Activated CD4-positive, alpha-beta memory T cell treated with anti-CD3 and anti-CD28 coated beads, Interleukin-2, amount 10 ng/mL, durations not matched to agents 7 days and 5 days (primary cell): ENCODE measurements around the gene TMEM80. TPM values are rescaled to one million over a fixed set of nuclear protein-coding genes. Genes with fewer than 3 reads are reported as not detected.

Experiments
- CTCF ChIA-PET: fragments of 350-600 bp; sonication (Branson Sonifier 250); formaldehyde crosslinking; loops from one replicate; lab custom pipeline; 2021; ENCODE audit warnings: antibody characterized with exemption, inconsistent platforms; lab: Charles Lee
- POLR2A ChIA-PET: fragments of 350-600 bp; sonication (Branson Sonifier 250); formaldehyde crosslinking; loops from one replicate; lab custom pipeline; 2021; ENCODE audit warnings: antibody characterized with exemption; lab: Charles Lee
- DNase-seq: peaks from one replicate; pipeline ENCODE4 v3.0.0-alpha.2; 2020
- H3K27ac Mint-ChIP-seq: one replicate; pipeline ENCODE4 v1.8.0; 2021; ENCODE audit warnings: mild to moderate bottlenecking, mixed read lengths
- H3K27me3 Mint-ChIP-seq: one replicate; pipeline ENCODE4 v1.8.0; 2021; ENCODE audit warnings: mixed read lengths
- H3K36me3 Mint-ChIP-seq: one replicate; pipeline ENCODE4 v1.8.0; 2021; ENCODE audit warnings: low read depth, mixed read lengths
- H3K4me1 Mint-ChIP-seq: one replicate; pipeline ENCODE4 v1.8.0; 2021; ENCODE audit warnings: mixed read lengths
- H3K4me3 Mint-ChIP-seq: one replicate; pipeline ENCODE4 v1.8.0; 2021; ENCODE audit warnings: mild to moderate bottlenecking, mixed read lengths
- H3K9me3 Mint-ChIP-seq: one replicate; pipeline ENCODE4 v1.8.0; 2021; ENCODE audit warnings: mixed read lengths
- total RNA-seq, 2 experiments: library from RNA; stranded (reverse); gene quantifications; one replicate each; pipeline ENCODE4 v1.2.3, GENCODE V29; 2021

Gene TMEM80
- total RNA-seq, 2 experiments from 2014 or later, result 22.6 to 25.3 TPM

DNA sequence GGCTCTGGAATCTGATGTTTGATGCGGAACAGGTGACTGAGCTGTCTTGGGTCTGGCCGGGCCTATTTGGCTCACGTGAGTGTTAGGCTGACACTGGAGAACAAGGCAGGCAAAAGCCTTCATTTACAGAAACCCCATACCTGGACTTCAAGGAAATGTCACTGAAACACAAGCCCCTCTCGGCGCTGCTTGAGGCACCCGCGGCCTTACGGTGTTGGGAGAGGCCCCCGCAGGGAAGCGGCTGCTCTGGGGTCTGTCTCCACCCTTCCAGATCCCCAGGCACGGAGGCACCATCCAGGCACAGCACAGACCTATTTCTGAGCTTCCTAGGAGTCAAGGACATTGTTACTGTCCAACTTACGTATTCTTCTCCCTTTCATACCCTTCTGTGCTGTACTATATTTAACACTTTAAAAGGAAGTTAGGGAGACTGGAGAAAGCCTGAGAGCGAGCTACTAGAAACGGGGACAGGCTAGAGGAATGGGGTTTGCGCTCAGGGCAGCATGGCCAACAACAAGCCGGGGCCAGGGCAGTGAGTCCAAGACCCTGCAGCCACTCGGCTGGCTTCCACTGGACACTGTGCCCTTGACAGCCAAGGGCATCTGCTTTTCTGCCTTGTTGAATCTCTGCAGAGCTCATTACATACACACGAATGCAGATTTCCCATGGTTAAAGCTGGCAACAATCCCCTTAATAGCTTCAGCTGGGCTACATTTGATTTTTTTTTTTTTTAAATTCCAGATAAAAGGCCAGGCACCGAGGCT, 34.8 kb upstream of the TMEM80 start:
- H3K36me3 Mint-ChIP-seq, result peaks cover 11% of the 10 kb centered on the region
- H3K4me3 Mint-ChIP-seq, result no peak overlapping the region
- CTCF ChIA-PET, result interaction anchor here (0.6 to 2.9 kb wide), 2 partner anchors 63 to 212 kb away, joined by 4 to 12 read pairs; no protein-coding TSS in a partner anchor
- no peak for DNase-seq
- no peak overlapping the region for H3K27ac Mint-ChIP-seq
- POLR2A ChIA-PET, result interaction anchor here (0.6 kb wide), 1 partner anchor 128 kb away, joined by 3 read pairs; no protein-coding TSS in a partner anchor
- H3K4me1 Mint-ChIP-seq, result no peaks in the 10 kb centered on the region
- no peaks in the 10 kb centered on the region for H3K27me3 Mint-ChIP-seq
- H3K9me3 Mint-ChIP-seq, result no peaks in the 10 kb centered on the region

DNA sequence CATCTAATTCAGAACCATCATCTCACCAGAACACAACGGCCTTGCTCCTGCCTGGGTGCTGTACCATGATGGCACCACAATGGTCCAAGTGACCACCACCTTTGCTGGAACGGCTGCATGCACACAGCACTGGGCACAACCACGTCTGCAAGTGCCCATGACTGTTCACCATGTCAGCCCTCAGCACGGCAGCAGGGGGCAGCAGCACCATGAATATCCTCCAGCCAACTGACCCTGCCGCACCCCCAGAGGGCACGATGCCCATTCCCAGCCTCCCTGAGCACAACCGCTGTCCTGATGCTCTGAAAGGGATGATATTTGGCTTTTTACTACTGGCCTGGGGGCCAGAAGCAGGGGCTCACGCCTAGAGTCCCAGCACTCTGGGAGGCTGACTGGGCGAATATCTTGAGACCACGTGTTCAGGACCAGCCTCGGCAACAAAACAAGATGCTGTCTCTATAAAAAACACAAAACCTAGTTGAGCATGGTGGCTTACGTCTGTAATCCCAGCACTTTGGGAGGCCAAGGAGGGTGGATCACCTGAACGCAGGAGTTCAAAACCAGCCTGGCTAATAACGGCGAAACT, 32.8 kb upstream of the TMEM80 start:
- Mint-ChIP-seq H3K27ac (no peak overlapping the region), H3K4me3 (no peak overlapping the region), H3K36me3 (peaks cover 15% of the 10 kb centered on the region), H3K27me3 (no peaks in the 10 kb centered on the region), H3K9me3 (no peaks in the 10 kb centered on the region), H3K4me1 (no peaks in the 10 kb centered on the region)
- POLR2A ChIA-PET, result no interaction called here
- DNase-seq, result peak; percentile 45
- CTCF ChIA-PET, result interaction anchor here (1.4 to 2.9 kb wide), 2 partner anchors 61 to 64 kb away, joined by 3 to 12 read pairs; no protein-coding TSS in a partner anchor

DNA sequence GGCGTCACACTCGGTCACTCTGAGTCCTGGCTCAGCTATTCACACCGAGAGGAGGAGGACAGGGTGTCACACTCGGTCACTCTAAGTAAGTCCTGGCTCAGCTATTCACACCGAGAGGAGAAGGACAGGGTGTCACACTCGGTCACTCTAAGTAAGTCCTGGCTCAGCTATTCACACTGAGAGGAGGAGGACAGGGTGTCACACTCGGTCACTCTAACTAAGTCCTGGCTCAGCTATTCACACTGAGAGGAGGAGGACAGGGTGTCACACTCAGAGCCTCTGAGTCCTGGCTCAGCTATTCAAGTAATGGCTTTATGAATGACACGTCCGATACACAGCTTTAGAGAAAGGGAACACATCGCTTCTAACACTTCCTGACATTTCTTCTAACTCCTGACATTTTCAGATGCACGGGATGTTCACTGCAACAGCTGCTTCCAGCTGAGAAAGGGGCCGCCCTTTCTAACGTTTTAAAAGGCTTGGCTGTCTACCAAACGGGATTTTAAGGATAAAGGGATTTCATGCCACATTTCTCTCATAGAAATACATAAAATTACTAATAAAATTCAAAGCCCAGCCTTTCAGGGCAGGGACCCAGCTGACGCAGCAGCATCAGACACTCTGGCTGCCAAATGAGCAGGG, 30.4 kb upstream of the TMEM80 start:
- Mint-ChIP-seq H3K9me3 (no peaks in the 10 kb centered on the region), H3K36me3 (peaks cover 15% of the 10 kb centered on the region), H3K4me1 (no peaks in the 10 kb centered on the region), H3K27me3 (no peaks in the 10 kb centered on the region), H3K4me3 (no peak overlapping the region), H3K27ac (no peak overlapping the region)
- CTCF ChIA-PET, result interaction anchor here (0.6 kb wide), 1 partner anchor 24 kb away, joined by 3 read pairs; no protein-coding TSS in a partner anchor
- DNase-seq, result no peak
- POLR2A ChIA-PET, result no interaction called here

DNA sequence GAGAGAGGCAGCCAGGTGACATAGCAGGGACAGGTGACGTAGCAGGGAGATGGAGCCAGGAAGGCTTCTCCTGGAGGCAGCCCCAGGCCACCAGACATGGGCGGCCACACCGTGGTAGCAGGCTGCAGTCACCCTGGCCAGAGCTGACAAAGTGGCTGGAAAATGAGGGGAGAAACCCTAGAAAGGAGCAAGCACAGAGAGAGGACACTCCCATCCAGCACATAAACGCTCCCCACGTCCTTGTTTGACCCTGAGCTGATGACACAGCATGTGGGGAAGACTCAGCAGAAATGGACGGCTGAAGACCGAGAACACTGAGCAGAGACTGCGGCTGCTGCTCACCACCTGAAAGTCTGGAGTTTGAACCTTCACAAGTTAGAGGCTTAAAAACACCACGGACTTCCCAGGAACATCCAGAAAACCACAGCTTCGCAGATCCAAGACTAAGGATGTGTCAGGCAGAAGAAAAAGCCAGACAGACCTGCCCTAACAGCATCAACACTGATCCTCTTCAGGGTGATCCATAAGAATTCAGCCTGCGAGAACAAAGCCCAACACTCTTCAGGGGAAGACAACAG, 29.8 kb upstream of the TMEM80 start:
- Mint-ChIP-seq H3K9me3 (no peaks in the 10 kb centered on the region), H3K27me3 (no peaks in the 10 kb centered on the region), H3K36me3 (peaks cover 15% of the 10 kb centered on the region), H3K4me3 (no peak overlapping the region), H3K27ac (no peak overlapping the region), H3K4me1 (no peaks in the 10 kb centered on the region)
- CTCF ChIA-PET, result no interaction called here
- no peak for DNase-seq
- POLR2A ChIA-PET, result no interaction called here

DNA sequence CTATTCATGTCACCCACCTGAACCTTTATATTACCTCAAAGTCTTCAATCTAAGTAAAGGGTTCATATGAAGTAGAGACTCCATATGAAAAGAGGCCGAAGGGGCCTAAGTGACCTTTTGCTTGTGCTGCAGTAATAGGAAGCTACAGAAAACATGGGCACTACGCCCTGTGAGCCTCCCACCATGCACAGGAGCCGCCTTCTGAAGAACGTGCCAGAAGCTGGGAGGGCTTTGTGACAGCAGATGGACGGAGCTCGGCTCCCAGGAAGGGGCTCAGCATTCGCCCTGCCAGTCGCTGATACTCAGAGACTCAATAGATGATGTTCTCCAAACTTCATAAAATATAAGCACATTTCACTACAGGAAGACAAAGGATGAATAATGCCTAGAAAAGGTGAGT, 21.8 kb upstream of the TMEM80 start:
- CTCF ChIA-PET, result no interaction called here
- POLR2A ChIA-PET, result interaction anchor here (1.1 to 1.2 kb wide), 2 partner anchors 22 to 62 kb away, joined by 3 read pairs; partner anchors contain the start of gene TMEM80

DNA sequence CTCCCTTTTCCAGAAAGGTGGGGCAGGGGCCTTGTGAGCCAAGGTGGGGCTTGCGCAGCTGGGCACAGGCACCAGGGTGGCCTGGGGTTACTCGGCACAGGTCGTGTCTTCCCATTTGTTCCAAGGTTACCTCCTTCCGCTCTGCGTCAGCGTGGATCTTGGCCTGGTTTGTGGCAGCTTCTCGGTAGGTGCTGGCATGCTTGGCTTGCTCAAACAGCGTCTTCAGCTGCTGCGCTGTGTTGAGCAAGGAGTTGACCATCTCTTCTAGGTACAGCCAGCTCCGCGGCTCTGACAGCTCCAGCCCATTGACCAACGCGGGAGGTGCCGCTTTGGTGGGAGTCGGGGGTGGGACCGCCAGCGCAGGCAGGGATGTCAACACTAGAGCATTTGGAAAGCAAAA, 21.2 kb upstream of the TMEM80 start:
- ChIA-PET POLR2A (interaction anchor here (1.1 to 1.2 kb wide), 2 partner anchors 22 to 62 kb away, joined by 3 read pairs; partner anchors contain the start of gene TMEM80), CTCF (interaction anchor here (0.6 to 1.1 kb wide), 3 partner anchors 11 to 70 kb away, joined by 3 read pairs; no protein-coding TSS in a partner anchor)
- Mint-ChIP-seq H3K4me3 (no peak overlapping the region), H3K4me1 (no peaks in the 10 kb centered on the region), H3K9me3 (no peaks in the 10 kb centered on the region), H3K27ac (no peak overlapping the region), H3K27me3 (no peaks in the 10 kb centered on the region), H3K36me3 (peaks cover 27% of the 10 kb centered on the region)
- DNase-seq, result no peak

More for the DNA sequence above, 21.8 kb upstream of the TMEM80 start:
- Mint-ChIP-seq H3K27ac (no peak overlapping the region), H3K36me3 (peaks cover 27% of the 10 kb centered on the region), H3K4me3 (no peak overlapping the region), H3K4me1 (no peaks in the 10 kb centered on the region), H3K9me3 (no peaks in the 10 kb centered on the region), H3K27me3 (no peaks in the 10 kb centered on the region)
- no peak for DNase-seq

DNA sequence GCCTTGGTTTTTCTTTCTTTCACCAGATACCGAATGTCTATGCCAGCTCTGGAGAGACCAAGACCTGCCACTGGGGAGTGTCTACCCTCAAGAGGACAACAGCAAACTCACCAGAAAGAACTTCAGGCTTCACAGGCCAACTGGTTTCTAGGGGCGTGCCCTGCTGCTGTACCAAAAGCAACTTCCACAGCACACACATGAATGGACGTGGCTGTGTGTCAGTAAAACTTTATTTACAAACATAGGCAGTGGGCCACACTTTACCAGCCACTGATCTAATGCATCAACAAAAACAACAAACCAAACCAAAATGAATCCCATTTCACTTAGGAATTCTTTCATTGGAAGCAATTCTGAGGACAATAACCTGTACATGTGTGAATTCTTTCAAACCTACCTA, 17.3 kb upstream of the TMEM80 start:
- ChIA-PET CTCF (no interaction called here), POLR2A (no interaction called here)
- H3K4me3 Mint-ChIP-seq, result no peak overlapping the region
- H3K9me3 Mint-ChIP-seq, result no peaks in the 10 kb centered on the region
- no peak overlapping the region for H3K27ac Mint-ChIP-seq
- no peaks in the 10 kb centered on the region for H3K4me1 Mint-ChIP-seq
- peaks cover 41% of the 10 kb centered on the region for H3K36me3 Mint-ChIP-seq
- no peaks in the 10 kb centered on the region for H3K27me3 Mint-ChIP-seq
- DNase-seq, result no peak

DNA sequence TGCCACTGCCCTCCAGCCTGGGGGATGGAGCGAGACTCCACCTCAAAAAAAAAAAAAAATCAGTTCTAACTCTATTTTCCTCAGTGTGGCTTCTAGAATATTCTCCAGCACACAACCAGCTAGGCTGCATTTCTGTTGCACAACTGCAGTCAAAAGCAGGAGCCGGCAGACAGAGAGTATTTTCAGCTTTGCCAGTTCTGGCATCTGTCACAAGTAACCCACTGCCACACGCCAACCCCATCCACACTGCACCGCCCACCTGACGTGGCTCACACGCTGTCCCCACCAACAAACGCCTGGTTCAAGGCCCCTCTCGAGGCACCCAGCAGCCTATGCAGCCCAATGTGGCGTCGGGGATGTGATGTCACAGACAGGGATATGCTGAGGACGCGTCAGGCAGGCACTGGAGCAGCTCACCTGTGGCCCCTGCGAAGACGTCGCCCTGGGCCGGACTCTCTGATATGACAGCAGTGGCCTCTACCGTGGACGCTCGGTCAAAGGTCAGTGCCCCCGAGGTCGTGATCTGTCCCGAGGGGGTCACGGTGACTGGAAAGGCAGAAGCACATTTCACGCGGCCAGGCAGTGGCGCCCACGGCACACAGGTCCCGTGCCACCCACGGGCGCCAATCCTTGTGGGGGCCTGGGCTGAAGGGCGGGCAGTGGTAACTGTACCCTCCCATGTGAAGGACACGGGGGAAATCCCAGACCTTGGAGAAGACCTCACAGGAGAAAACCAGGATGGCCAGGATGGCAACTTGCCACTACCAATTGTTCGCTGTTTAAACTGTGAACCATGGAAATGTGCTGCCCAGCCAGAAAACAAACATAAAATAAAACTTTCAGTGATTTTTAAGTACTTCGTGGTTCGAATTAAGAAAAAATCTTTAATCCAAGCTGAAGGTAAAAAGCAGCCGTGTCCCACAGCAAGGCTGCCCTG, 16.1 kb upstream of the TMEM80 start:
- no peak overlapping the region for H3K4me3 Mint-ChIP-seq
- ChIA-PET CTCF (no interaction called here), POLR2A (interaction anchor here (0.6 kb wide), 1 partner anchor 133 kb away, joined by 7 read pairs; no protein-coding TSS in a partner anchor)
- no peak for DNase-seq
- H3K27me3 Mint-ChIP-seq, result no peaks in the 10 kb centered on the region
- H3K4me1 Mint-ChIP-seq, result no peaks in the 10 kb centered on the region
- no peak overlapping the region for H3K27ac Mint-ChIP-seq
- no peaks in the 10 kb centered on the region for H3K9me3 Mint-ChIP-seq
- H3K36me3 Mint-ChIP-seq, result peaks cover 42% of the 10 kb centered on the region

DNA sequence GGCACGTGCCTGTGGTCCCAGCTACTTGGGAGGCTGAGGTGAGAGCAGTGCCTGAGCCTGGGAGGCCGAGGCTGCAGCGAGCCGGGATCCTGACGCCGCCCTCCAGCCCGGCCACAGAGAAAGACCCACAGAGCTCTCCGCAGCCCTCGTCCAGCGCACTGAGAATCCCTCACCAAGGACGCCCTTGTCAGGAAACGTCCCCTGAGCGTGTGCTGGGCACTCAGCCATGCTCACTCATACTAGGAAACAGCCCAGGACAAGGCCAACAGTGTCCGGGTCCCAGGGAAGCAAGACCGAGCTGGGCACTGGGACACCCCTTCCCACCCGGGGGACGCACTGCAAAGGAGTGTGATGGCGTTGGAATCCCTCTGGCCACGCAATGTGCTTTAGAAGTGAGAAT, 15.1 kb upstream of the TMEM80 start:
- CTCF ChIA-PET, result no interaction called here

DNA sequence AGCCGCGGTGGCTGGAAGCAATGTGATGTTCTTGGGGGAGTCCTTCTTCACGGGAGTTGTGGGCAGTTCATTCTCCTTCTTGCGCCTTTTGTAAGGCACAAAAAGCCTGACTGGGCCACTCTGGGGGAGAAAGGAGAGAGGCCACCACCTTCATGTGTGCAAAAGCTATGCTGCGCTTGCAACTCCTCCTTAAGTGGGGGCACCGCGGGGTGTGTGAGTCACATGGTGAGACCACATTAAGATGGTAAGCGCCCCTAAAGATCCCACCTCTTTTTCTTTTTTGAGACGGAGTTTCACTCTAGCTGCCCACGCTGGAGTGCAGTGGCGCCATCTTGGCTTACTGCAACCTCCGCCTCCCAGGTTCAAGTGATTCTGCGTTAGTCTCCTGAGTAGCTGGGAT, 14.6 kb upstream of the TMEM80 start:
- Mint-ChIP-seq H3K4me1 (no peaks in the 10 kb centered on the region), H3K4me3 (no peak overlapping the region), H3K36me3 (peaks cover 45% of the 10 kb centered on the region), H3K27me3 (no peaks in the 10 kb centered on the region), H3K27ac (no peak overlapping the region), H3K9me3 (no peaks in the 10 kb centered on the region)
- DNase-seq, result no peak
- CTCF ChIA-PET, result no interaction called here
- POLR2A ChIA-PET, result interaction anchor here (1.2 kb wide), 1 partner anchor 14 kb away, joined by 3 read pairs; the partner anchor contains the start of genes DEAF1 and TMEM80

More for the DNA sequence above, 15.1 kb upstream of the TMEM80 start:
- Mint-ChIP-seq H3K27ac (no peak overlapping the region), H3K36me3 (peaks cover 45% of the 10 kb centered on the region), H3K27me3 (no peaks in the 10 kb centered on the region), H3K4me1 (no peaks in the 10 kb centered on the region), H3K9me3 (no peaks in the 10 kb centered on the region), H3K4me3 (no peak overlapping the region)
- no peak for DNase-seq
- POLR2A ChIA-PET, result interaction anchor here (1.2 kb wide), 1 partner anchor 15 kb away, joined by 3 read pairs; the partner anchor contains the start of genes DEAF1 and TMEM80

DNA sequence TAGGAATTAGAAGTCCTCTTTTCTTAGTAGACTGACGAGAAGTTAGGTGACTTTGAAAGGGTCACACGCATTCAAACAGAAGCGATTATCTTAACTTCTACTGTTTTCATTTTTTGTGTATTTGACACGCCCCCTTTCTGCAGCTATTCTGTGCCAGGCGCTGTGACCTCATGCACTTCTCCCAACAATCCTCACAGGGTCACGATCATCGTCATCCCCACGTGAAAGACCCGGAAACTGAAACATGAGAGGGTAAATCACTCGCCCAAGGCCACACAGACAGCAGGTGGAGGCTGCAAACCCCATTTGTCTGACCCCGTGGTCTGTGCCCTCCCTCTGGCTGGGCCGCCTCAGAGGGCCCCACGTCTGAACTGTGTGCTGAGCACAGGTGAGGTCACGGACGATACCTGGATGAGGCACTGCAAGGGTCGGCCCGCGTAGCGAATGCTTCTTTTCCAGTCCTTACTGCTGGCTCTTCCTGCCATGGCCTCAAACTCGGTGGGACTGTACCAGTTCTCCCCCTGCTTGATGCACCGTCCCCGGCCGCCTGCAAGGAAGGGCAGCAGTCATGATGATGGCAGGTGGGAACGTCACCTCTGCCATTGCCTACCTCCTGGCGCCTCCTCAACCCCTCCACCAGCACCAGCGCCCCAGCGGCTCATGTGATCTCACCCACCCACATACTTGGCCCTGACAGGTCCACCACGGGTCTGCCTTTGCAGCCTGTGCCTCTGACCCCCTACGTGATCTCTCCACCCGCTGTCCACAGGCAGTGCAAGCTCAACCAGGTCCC, 9.0 kb upstream of the TMEM80 start:
- CTCF ChIA-PET, result no interaction called here
- H3K27ac Mint-ChIP-seq, result no peak overlapping the region
- H3K36me3 Mint-ChIP-seq, result peaks cover 52% of the 10 kb centered on the region

More for the DNA sequence above, 9.0 kb upstream of the TMEM80 start:
- H3K9me3 Mint-ChIP-seq, result no peaks in the 10 kb centered on the region
- POLR2A ChIA-PET, result no interaction called here
- DNase-seq, result no peak
- H3K27me3 Mint-ChIP-seq, result no peaks in the 10 kb centered on the region
- H3K4me1 Mint-ChIP-seq, result peaks cover 14% of the 10 kb centered on the region
- no peak overlapping the region for H3K4me3 Mint-ChIP-seq
